Thoracic aorta (tissue), 2 donors: Measurements from ENCODE around the gene TOMM5. TPM values are rescaled to one million over a fixed set of nuclear protein-coding genes. Genes with fewer than 3 reads are reported as not detected.

Experiments used
- ATAC-seq: fragments of 150-250 bp; one replicate; pipeline ENCODE4 v1.8.0; 2017; ENCODE audit warnings: low read depth; ENCODE audit not compliant: insufficient number of reproducible peaks, low FRiP score
- DNase-seq: peaks from one replicate; pipeline ENCODE4 v3.0.0-alpha.2; 2020; ENCODE audit warnings: low spot score
- H3K27ac ChIP-seq, 2 donors: fragments of 200-600 bp; sonication (generic); 1 replicate in 1 of 2; 2 replicates in 1 of 2; pipeline ENCODE4 v1.5.1; 2016; ENCODE audit warnings: mild to moderate bottlenecking in 2 of 2, moderate library complexity in 2 of 2
- H3K27me3 ChIP-seq: fragments of 200-600 bp; sonication (generic); replicated peaks from 2 replicates; pipeline ENCODE4 v1.6.0; 2016; ENCODE audit warnings: mild to moderate bottlenecking; ENCODE audit not compliant: insufficient read depth
- H3K36me3 ChIP-seq: fragments of 200-600 bp; sonication (generic); one replicate; pipeline ENCODE4 v1.5.1; 2016
- H3K4me1 ChIP-seq, 2 donors: fragments of 200-600 bp; sonication (generic); 1 replicate in 1 of 2; 2 replicates in 1 of 2; pipeline versions ENCODE4 v1.5.1 to v1.6.0; 2016; ENCODE audit warnings: low read depth in 2 of 2, mild to moderate bottlenecking in 1 of 2; ENCODE audit not compliant: control insufficient read depth in 1 of 2
- H3K4me3 ChIP-seq: fragments of 200-600 bp; sonication (generic); 2 replicates; pipeline ENCODE4 v1.5.1; 2016; ENCODE audit warnings: mild to moderate bottlenecking
- H3K9me3 ChIP-seq: fragments of 200-600 bp; sonication (generic); 2 replicates; pipeline ENCODE4 v1.5.1; 2016
- CTCF ChIP-seq: fragments of 200-600 bp; sonication (generic); IDR thresholded peaks from one replicate; pipeline ENCODE4 v1.5.1; 2019; ENCODE audit warnings: antibody characterized with exemption
- total RNA-seq, 2 donors: library from RNA; depleted of rRNA; stranded (reverse); fragments of >200 nt; gene quantifications; one replicate each; pipeline versions ENCODE4 v1.1.0 to v1.2.3, GENCODE V29; 2016

Gene TOMM5
- total RNA-seq, 2 donors from 2014 or later, result 48.3 to 78.7 TPM

GRCh38 chr9:37547328-37547878, 45.0 kb downstream of the TOMM5 start:
- ATAC-seq (no peak), DNase-seq (no peak)
- Histone ChIP-seq H3K4me1 (no peaks in the 10 kb centered on the region), H3K36me3 (no peaks in the 10 kb centered on the region), H3K9me3 (no peaks in the 10 kb centered on the region), H3K27ac (no peak overlapping the region), H3K27me3 (no peaks in the 10 kb centered on the region), H3K4me3 (no peak overlapping the region)
- no peak for TF ChIP-seq CTCF

GRCh38 chr9:37543468-37543867, 48.9 kb downstream of the TOMM5 start:
- peaks cover 0 to 6% of the 10 kb centered on the region in 2 donors for H3K4me1 ChIP-seq
- no peaks in the 10 kb centered on the region for H3K9me3 ChIP-seq
- H3K36me3 ChIP-seq, result peaks cover 3% of the 10 kb centered on the region
- ATAC-seq (no peak), DNase-seq (no peak)
- H3K27ac ChIP-seq, result no peak overlapping the region
- TF ChIP-seq CTCF, result no peak
- no peaks in the 10 kb centered on the region for H3K27me3 ChIP-seq
- H3K4me3 ChIP-seq, result no peak overlapping the region

GRCh38 chr9:37542895-37543294, 49.5 kb downstream of the TOMM5 start:
- Histone ChIP-seq H3K4me3 (no peak overlapping the region), H3K27me3 (no peaks in the 10 kb centered on the region), H3K27ac (no peak overlapping the region), H3K9me3 (no peaks in the 10 kb centered on the region), H3K36me3 (peaks cover 7% of the 10 kb centered on the region), H3K4me1 (peaks cover 0 to 6% of the 10 kb centered on the region in 2 donors)
- DNase-seq (no peak), ATAC-seq (no peak)
- no peak for TF ChIP-seq CTCF

- H3K9me3 ChIP-seq, result no peaks in the 10 kb centered on the region
- no peak overlapping the region for H3K27ac ChIP-seq
- DNase-seq, result no peak
- H3K4me3 ChIP-seq, result no peak overlapping the region
- H3K27me3 ChIP-seq, result no peaks in the 10 kb centered on the region
- peaks cover 0 to 6% of the 10 kb centered on the region in 2 donors for H3K4me1 ChIP-seq
- H3K36me3 ChIP-seq, result peaks cover 11% of the 10 kb centered on the region
- no peak for TF ChIP-seq CTCF
- no peak for ATAC-seq
These were observed 49.9 kb downstream of the TOMM5 start for GRCh38 chr9:37542488-37542887.

GRCh38 chr9:37541465-37541864, 50.9 kb downstream of the TOMM5 start:
- Histone ChIP-seq H3K4me3 (no peak overlapping the region), H3K9me3 (no peaks in the 10 kb centered on the region), H3K27me3 (no peaks in the 10 kb centered on the region), H3K27ac (no peak overlapping the region), H3K36me3 (peaks cover 13% of the 10 kb centered on the region), H3K4me1 (peaks cover 0 to 6% of the 10 kb centered on the region in 2 donors)
- no peak for TF ChIP-seq CTCF
- DNase-seq (no peak), ATAC-seq (no peak)
